CD14-positive monocyte (primary cell): ENCODE data around the gene SOX9. TPM values are rescaled to one million over a fixed set of nuclear protein-coding genes. Genes with fewer than 3 reads are reported as not detected.

Experiments used
- DNase-seq, 3 donors: peaks; one replicate each; pipeline ENCODE4 v3.0.0-alpha.2; 2011 to 2022
- H2AFZ ChIP-seq: 2 replicates; pipeline ENCODE4 v1.6.0; 2012; ENCODE audit warnings: mild to moderate bottlenecking, low read depth, low read length, inconsistent platforms; ENCODE audit not compliant: insufficient read depth, poor library complexity, severe bottlenecking
- H3K27ac ChIP-seq, 2 donors: 1 replicate in 1 of 2; 2 replicates in 1 of 2; pipeline ENCODE4 v1.5.1; 2012 to 2013; ENCODE audit warnings: low read length in 2 of 2, control low read depth in 1 of 2, inconsistent platforms in 1 of 2, low read depth in 1 of 2, mild to moderate bottlenecking in 1 of 2
- H3K27me3 ChIP-seq, 2 donors: one replicate each; pipeline versions ENCODE4 v1.6.0 to v1.6.1; 2011 to 2013; ENCODE audit warnings: low read length in 2 of 2; ENCODE audit not compliant: control insufficient read depth in 2 of 2, insufficient read depth in 2 of 2
- H3K36me3 ChIP-seq, 2 donors: replicated peaks in 1 of 2; 1 replicate in 1 of 2; 2 replicates in 1 of 2; pipeline versions ENCODE4 v1.5.1 to v1.6.1; 2012 to 2013; ENCODE audit warnings: low read length in 2 of 2, control low read depth in 1 of 2, inconsistent platforms in 1 of 2, mild to moderate bottlenecking in 1 of 2; ENCODE audit not compliant: insufficient read depth in 2 of 2, control insufficient read depth in 1 of 2
- H3K4me1 ChIP-seq, 2 donors: 1 replicate in 1 of 2; 2 replicates in 1 of 2; pipeline versions ENCODE4 v1.5.1 to v1.6.1; 2012 to 2013; ENCODE audit warnings: low read length in 2 of 2, control low read depth in 1 of 2, inconsistent platforms in 1 of 2, mild to moderate bottlenecking in 1 of 2, moderate library complexity in 1 of 2; ENCODE audit not compliant: insufficient read depth in 2 of 2, control insufficient read depth in 1 of 2
- H3K4me2 ChIP-seq: replicated peaks from 2 replicates; pipeline ENCODE3; 2012; ENCODE audit warnings: low read length, moderate library complexity, mild to moderate bottlenecking; ENCODE audit not compliant: poor library complexity, severe bottlenecking; ENCODE audit errors: extremely low read depth
- H3K4me3 ChIP-seq, 3 experiments: fragments of 200-600 bp in 1 of 3; sonication (generic) in 1 of 3; replicated peaks in 1 of 3; 1 replicate in 2 of 3; 2 replicates in 1 of 3; pipeline ENCODE4 v1.5.1; 2011 to 2013; ENCODE audit warnings: low read length in 3 of 3, mild to moderate bottlenecking in 3 of 3, control low read depth in 2 of 3, low read depth in 2 of 3, inconsistent platforms in 1 of 3, moderate library complexity in 1 of 3
- H3K79me2 ChIP-seq: 2 replicates; pipeline ENCODE4 v1.6.0; 2012; ENCODE audit warnings: mild to moderate bottlenecking, control low read depth, inconsistent platforms, low read length, moderate library complexity; ENCODE audit not compliant: insufficient read depth
- H3K9ac ChIP-seq: 2 replicates; pipeline ENCODE4 v1.6.0; 2017; ENCODE audit warnings: low read length, mild to moderate bottlenecking; ENCODE audit not compliant: insufficient read depth, poor library complexity, severe bottlenecking
- H3K9me3 ChIP-seq, 2 donors: replicated peaks in 1 of 2; 1 replicate in 1 of 2; 2 replicates in 1 of 2; pipeline versions ENCODE4 v1.5.1 to v1.6.1; 2012 to 2013; ENCODE audit warnings: low read length in 2 of 2, control low read depth in 1 of 2; ENCODE audit not compliant: control insufficient read depth in 1 of 2, insufficient read depth in 1 of 2
- H4K20me1 ChIP-seq: 2 replicates; pipeline ENCODE4 v1.6.0; 2012; ENCODE audit warnings: mild to moderate bottlenecking, low read length, control low read depth, moderate library complexity; ENCODE audit not compliant: insufficient read depth
- H3K27ac Mint-ChIP-seq, 7 donors: one replicate each; pipeline ENCODE4 v1.8.0; 2020; ENCODE audit warnings: mild to moderate bottlenecking in 7 of 7, mixed read lengths in 7 of 7, moderate library complexity in 6 of 7, inconsistent platforms in 2 of 7
- H3K27me3 Mint-ChIP-seq, 3 donors: one replicate each; pipeline ENCODE4 v1.8.0; 2021 to 2022; ENCODE audit warnings: low read depth in 3 of 3, mild to moderate bottlenecking in 3 of 3, mixed read lengths in 3 of 3, moderate library complexity in 3 of 3, inconsistent platforms in 1 of 3
- H3K36me3 Mint-ChIP-seq, 2 donors: one replicate each; pipeline ENCODE4 v1.8.0; 2020; ENCODE audit warnings: mixed read lengths in 2 of 2, inconsistent platforms in 1 of 2, mild to moderate bottlenecking in 1 of 2
- H3K4me1 Mint-ChIP-seq: one replicate; pipeline ENCODE4 v1.8.0; 2020; ENCODE audit warnings: mild to moderate bottlenecking, mixed read lengths
- H3K4me3 Mint-ChIP-seq, 2 donors: one replicate each; pipeline ENCODE4 v1.8.0; 2020; ENCODE audit warnings: mild to moderate bottlenecking in 2 of 2, mixed read lengths in 2 of 2, moderate library complexity in 1 of 2
- H3K9me3 Mint-ChIP-seq, 7 donors: one replicate each; pipeline ENCODE4 v1.8.0; 2020 to 2022; ENCODE audit warnings: mixed read lengths in 7 of 7, mild to moderate bottlenecking in 6 of 7, moderate library complexity in 6 of 7, inconsistent platforms in 2 of 7
- CTCF ChIP-seq: fragments of 200-600 bp; IDR thresholded peaks from one replicate; pipeline ENCODE4 v1.8.0; 2022; ENCODE audit warnings: antibody characterized with exemption, mild to moderate bottlenecking
- whole genome bisulfite sequencing: methylation state at CpG from one replicate; pipeline ENCODE4 v1.1.5; 2013; ENCODE audit warnings: missing lambda C conversion rate; ENCODE audit not compliant: insufficient coverage; 5-methylcytosine and 5-hydroxymethylcytosine counted together
- intact Hi-C, 2 donors: fragments of 100-400 bp; cut with micrococcal nuclease; formaldehyde crosslinking; loops; one replicate each; pipeline versions ENCODE4 v1.15.0 to v1.15.1; 2023
- polyA plus RNA-seq, 3 donors: library from polyadenylated mRNA; depleted of rRNA in 1 of 3; unstranded in 2 of 3; stranded (reverse) in 1 of 3; fragments of 300-500 nt in 2 of 3; fragments of >200 nt in 1 of 3; fragmentation: Illumina TruSeq in 2 of 3; gene quantifications; 1 replicate in 2 of 3; 2 replicates in 1 of 3; pipeline ENCODE4 v1.2.3, GENCODE V29; 2012 to 2021

The SOX9 gene
- polyA plus RNA-seq, 3 donors: not detected

- intact Hi-C loops: no loop called here
- no peak for TF ChIP-seq CTCF
- Histone ChIP-seq H3K27ac (no peak overlapping the region), H3K27me3 (no peaks in the 10 kb centered on the region), H3K4me3 (no peak overlapping the region), H3K79me2 (no peaks in the 10 kb centered on the region), H3K9ac (no peak overlapping the region), H3K4me2 (no peak overlapping the region), H3K9me3 (peaks cover 0 to 5% of the 10 kb centered on the region in 2 donors), H3K36me3 (no peaks in the 10 kb centered on the region), H2AFZ (no peak overlapping the region), H4K20me1 (no peaks in the 10 kb centered on the region), H3K4me1 (no peaks in the 10 kb centered on the region)
- WGBS: 59% methylated on average over 3 of the region's 3 CpGs
- Mint-ChIP-seq H3K27ac (peak overlapping the region in 1 of 7 donors; percentile 46), H3K27me3 (peaks cover 0 to 3% (median 0%) of the 10 kb centered on the region in 3 donors), H3K9me3 (peaks cover 0 to 10% (median 4%) of the 10 kb centered on the region in 7 donors), H3K36me3 (no peaks in the 10 kb centered on the region), H3K4me3 (no peak overlapping the region), H3K4me1 (no peaks in the 10 kb centered on the region)
- no peak for DNase-seq
Measured at GRCh38 chr17:72093707-72094106, 27.1 kb upstream of the SOX9 start.

- Mint-ChIP-seq H3K27ac (no peak overlapping the region), H3K4me3 (no peak overlapping the region), H3K27me3 (peaks cover 0 to 3% (median 0%) of the 10 kb centered on the region in 3 donors), H3K4me1 (no peaks in the 10 kb centered on the region), H3K36me3 (no peaks in the 10 kb centered on the region), H3K9me3 (peaks cover 0 to 13% (median 4%) of the 10 kb centered on the region in 7 donors)
- no peak for TF ChIP-seq CTCF
- peaks cover 0 to 5% of the 10 kb centered on the region in 2 donors for H3K9me3 ChIP-seq
- no peak overlapping the region for H3K27ac ChIP-seq
- H3K9ac ChIP-seq: no peak overlapping the region
- intact Hi-C loops: no loop called here
- H3K4me3 ChIP-seq: no peak overlapping the region
- H3K36me3 ChIP-seq: no peaks in the 10 kb centered on the region
- no peaks in the 10 kb centered on the region for H3K79me2 ChIP-seq
- no peak overlapping the region for H3K4me2 ChIP-seq
- no peaks in the 10 kb centered on the region for H3K27me3 ChIP-seq
- WGBS: no CpG with 5 or more reads among the region's 4 CpGs
- no peaks in the 10 kb centered on the region for H4K20me1 ChIP-seq
- DNase-seq: no peak
- H2AFZ ChIP-seq: no peak overlapping the region
- H3K4me1 ChIP-seq: no peaks in the 10 kb centered on the region
Measured at GRCh38 chr17:72095316-72095715, 25.5 kb upstream of the SOX9 start.
